D721Med (cell line): ENCODE data around the gene ZNF768.

Source experiments
- DNase-seq: peaks from one replicate; pipeline ENCODE4 v3.0.0; 2011; ENCODE audit warnings: low spot score; ENCODE audit not compliant: insufficient read length
- FAIRE-seq: peaks from 2 replicates; lab custom pipeline; 2011; peaks lifted over from hg19 to GRCh38; lab: Jason Lieb, UNC
- TF ChIP-seq, protein P1 (sequence below): IDR thresholded peaks from 2 replicates; pipeline ENCODE4 v1.5.1; 2012; ENCODE audit warnings: mild to moderate bottlenecking, control low read depth; ENCODE audit not compliant: insufficient read depth; ENCODE audit errors: missing control alignments

ZNF768 gene

DNA sequence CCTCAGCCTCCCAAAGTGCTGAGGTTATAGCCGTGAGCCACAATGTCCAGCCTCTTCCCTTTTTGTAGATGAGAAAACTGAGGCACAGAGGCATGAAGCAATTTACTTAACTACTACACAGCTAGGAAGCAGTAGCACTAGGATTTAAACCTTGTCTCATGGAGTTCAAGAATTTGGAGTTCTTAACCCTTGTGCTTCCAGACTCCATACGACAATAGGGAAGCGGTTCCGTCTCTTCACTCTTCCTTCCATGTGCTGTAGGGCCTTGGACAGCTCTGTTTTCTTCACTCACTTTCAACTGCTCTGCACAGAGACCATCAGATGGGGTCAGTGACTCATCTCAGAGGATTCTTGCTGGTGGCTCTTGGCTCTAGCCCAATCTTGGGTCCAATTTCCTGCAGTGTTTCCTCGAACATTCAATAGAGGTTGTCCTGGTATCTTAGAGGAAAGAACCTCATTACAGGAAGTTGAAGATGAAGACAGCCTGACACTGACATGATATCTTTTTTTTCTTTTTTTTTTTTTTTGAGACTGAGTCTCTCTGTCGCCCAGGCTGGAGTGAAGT, 34.5 kb downstream of the ZNF768 start:
- FAIRE-seq (no peak), DNase-seq (no peak)
- TF ChIP-seq, protein P1, sequence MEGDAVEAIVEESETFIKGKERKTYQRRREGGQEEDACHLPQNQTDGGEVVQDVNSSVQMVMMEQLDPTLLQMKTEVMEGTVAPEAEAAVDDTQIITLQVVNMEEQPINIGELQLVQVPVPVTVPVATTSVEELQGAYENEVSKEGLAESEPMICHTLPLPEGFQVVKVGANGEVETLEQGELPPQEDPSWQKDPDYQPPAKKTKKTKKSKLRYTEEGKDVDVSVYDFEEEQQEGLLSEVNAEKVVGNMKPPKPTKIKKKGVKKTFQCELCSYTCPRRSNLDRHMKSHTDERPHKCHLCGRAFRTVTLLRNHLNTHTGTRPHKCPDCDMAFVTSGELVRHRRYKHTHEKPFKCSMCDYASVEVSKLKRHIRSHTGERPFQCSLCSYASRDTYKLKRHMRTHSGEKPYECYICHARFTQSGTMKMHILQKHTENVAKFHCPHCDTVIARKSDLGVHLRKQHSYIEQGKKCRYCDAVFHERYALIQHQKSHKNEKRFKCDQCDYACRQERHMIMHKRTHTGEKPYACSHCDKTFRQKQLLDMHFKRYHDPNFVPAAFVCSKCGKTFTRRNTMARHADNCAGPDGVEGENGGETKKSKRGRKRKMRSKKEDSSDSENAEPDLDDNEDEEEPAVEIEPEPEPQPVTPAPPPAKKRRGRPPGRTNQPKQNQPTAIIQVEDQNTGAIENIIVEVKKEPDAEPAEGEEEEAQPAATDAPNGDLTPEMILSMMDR: no peak

DNA sequence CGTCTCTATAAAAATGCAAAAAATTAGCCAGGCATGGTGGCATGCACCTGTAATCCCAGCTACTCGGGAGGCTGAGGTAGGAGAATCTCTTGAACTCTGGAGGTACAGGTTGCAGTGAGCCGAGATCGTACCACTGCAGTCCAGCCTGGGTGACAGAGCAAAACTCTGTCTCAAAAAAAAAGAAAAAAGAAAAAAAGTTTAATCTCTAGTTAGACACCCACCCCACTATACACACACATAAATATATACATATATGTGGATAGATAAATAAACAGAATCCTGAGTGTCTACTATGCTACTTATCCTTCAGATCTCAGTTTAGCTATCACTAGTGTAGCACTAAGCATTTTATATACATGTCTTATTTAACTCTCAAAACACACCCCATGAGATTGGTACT, 35.1 kb downstream of the ZNF768 start:
- DNase-seq (no peak), FAIRE-seq (no peak)
- TF ChIP-seq, protein P1: no peak

DNA sequence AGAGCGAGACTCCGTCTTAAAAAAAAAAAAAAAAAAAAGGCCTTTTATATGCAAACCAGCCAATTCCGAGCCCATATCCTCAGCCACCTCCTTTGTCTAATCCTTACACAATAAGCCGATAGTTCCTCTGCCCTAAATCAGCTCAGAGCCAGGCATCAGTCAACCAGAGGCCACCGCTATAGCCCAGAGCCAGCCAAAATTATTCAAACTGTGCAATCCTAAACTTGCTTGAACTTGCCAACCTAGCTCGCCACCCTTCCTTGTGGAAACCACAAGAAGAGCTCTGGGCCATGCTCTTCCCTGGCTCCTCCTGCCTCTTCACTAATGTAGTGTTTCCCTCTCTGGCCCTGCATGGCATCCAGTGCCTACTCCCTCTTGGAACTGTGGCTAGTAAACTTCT, 36.2 kb downstream of the ZNF768 start:
- TF ChIP-seq, protein P1: no peak
- DNase-seq (no peak), FAIRE-seq (no peak)

DNA sequence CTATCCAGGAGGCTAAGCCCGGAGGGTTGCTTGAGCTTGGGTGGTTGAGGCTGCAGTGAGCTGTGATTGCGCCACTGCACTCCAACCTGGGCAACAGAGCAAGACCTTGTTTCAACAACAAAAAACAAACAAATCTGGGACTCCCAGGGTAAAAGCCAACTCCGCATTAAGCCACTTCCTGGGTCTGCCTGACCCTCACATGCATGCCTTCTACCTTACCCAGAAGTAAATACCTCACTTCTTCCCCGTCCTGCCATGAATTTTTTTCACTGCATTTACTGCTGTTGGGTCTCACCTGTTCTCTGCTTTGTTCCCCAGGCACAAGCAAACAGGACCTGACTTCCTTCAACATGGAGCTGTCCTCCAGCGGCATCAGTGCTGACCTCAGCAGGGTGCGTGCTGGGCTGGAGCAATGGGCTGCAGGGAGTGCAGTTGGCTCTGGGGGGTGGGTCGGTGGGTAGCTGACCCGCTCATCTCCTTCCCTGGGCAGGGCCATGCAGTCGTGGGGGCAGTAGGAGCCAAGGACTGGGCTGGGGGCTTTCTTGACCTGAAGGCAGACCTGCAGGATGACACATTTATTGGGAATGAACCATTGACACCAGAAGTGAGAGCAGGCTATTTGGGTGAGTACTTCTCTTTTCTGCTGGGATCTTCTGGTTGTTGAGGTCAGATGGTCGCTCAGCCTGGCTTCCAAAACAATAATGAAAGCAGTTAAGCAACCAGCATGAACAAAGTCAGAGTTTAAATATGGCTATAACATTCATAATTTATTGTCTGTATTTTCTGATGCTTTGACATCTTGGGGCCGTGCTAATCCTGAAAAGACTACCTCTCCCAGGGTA, 37.4 kb downstream of the ZNF768 start:
- TF ChIP-seq, protein P1: no peak
- FAIRE-seq (no peak), DNase-seq (no peak)

DNA sequence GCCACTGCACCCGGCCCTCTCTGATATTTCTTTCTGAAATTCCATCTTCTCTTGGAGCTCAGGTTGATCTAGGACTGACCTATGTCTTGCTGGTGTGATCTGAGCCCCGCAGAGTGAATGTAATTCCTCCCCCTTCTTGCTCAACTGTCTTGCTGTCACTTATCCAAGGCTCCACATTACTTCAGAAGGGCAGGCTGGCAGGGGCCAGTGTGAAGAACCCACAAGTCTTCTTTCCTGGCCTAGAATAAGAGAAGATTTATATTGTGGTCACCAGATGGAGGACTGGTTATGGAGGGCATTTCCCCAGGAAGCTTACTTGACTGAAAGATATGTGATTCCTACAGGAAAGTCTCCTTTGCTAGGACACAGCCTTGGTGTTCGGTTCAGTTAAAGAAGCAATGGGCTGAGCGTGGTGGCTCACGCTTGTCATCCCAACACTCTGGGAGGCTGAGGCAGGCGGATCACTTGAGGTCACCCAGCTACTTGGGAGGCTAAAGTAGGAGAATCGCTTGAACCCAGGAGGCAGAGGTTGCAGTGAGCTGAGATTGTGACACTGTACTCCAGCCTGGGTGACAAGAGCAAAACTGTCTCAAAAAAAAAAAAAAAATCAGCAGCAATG, 40.4 kb downstream of the ZNF768 start:
- no peak for FAIRE-seq
- DNase-seq: no peak
- TF ChIP-seq, protein P1: no peak

DNA sequence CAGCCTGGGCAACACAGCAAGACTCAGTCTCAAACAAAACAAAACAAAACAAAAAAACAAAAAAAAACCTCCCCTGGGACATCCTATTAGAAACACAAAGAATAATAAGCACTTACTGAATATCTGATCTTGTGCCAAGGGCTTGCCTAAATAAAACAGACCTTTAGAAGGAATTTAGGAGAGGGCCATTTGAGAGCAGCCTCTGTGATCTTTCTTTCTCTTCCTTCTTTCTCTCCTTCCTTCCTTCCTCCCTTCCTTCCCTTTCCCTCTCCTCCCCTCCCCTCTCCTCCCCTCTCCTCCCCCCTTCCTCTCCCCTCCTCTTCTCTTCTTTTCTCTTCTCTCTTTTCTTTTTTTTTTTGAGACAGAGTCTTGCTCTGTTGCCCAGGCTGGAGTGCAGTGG, 41.5 kb downstream of the ZNF768 start:
- TF ChIP-seq, protein P1: no peak
- FAIRE-seq (no peak), DNase-seq (no peak)
